ENCODE measurements around the gene GSG1L2. TPM values are rescaled to one million over a fixed set of nuclear protein-coding genes. Genes with fewer than 3 reads are reported as not detected.

Gene GSG1L2
- polyA plus RNA-seq, 2 of the 4 experiments (the other 2 are of a cell fraction): not detected

DNA sequence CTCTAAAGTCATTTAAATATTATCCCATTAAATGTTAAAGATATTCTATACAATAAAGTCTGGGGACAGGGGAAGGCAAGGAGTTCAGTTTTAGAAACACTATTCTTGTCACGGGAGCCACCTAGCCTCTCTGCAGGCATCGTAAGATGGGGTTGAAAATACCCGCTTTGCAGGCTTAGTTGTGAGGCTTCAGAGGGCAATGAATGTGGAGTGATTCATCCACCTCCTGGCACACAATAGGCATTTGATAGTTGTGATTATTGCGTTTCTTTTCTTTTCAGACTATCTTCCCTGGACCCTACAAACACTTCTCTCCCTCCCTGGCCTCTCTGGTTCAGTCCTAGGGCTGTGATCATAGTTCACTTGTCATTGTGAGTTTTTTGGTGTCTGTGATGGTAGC lies 23.4 kb upstream of the GSG1L2 start:
- H3K9me3 ChIP-seq: no peaks in the 10 kb centered on the region
- peak overlapping the region; percentile 11; the same call in 2 of the 3 replicates for H3K4me2 ChIP-seq
- H3K4me1 ChIP-seq: peaks cover 49% of the 10 kb centered on the region
- peak overlapping the region; percentile 45 to 77; a peak in 5 of 6 replicates for H3K27ac ChIP-seq
- no peak for ATAC-seq
- ChIA-PET CTCF (interaction anchor here (1.0 to 2.9 kb wide), 7 partner anchors 10 to 117 kb away, joined by 3 to 9 read pairs (median 4); no protein-coding TSS in a partner anchor), POLR2A (no interaction called here)
- no peak overlapping the region for H3K4me3 ChIP-seq
- TF ChIP-seq ZSCAN20 (CRISPR knock-in tag; IDR thresholded peaks at IDR 0.05) (no peak), ESRRA (IDR thresholded peaks at IDR 0.05; ENCODE audit: borderline replicate concordance, low read length) (no peak), NPAS2 (CRISPR knock-in tag; IDR thresholded peaks at IDR 0.05; ENCODE audit: borderline replicate concordance) (no peak), NR3C1 (IDR thresholded peaks at IDR 0.05) (no peak), TP53 (CRISPR knock-in tag; IDR thresholded peaks at IDR 0.05) (no peak), KDM5A (IDR thresholded peaks at IDR 0.05) (no peak), BHLHE40 (IDR thresholded peaks at IDR 0.05; ENCODE audit: low read depth, low read length) (no peak), CHD2 (IDR thresholded peaks at IDR 0.05; ENCODE audit: low read length, partially characterized antibody) (no peak), MAZ (IDR thresholded peaks at IDR 0.05; ENCODE audit: borderline replicate concordance, low read depth, low read length) (no peak), FOXS1 (CRISPR knock-in tag; IDR thresholded peaks at IDR 0.05) (no peak), JUNB (IDR thresholded peaks at IDR 0.05) (no peak), RNF2 (IDR thresholded peaks at IDR 0.05; ENCODE audit: borderline replicate concordance, low read depth) (no peak), SMC3 (IDR thresholded peaks at IDR 0.05) (no peak)
- TF ChIP-seq, protein P1, sequence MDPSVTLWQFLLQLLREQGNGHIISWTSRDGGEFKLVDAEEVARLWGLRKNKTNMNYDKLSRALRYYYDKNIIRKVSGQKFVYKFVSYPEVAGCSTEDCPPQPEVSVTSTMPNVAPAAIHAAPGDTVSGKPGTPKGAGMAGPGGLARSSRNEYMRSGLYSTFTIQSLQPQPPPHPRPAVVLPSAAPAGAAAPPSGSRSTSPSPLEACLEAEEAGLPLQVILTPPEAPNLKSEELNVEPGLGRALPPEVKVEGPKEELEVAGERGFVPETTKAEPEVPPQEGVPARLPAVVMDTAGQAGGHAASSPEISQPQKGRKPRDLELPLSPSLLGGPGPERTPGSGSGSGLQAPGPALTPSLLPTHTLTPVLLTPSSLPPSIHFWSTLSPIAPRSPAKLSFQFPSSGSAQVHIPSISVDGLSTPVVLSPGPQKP (IDR thresholded peaks at IDR 0.05; ENCODE audit: low read depth, low read length): no peak
- TF ChIP-seq, protein P2, sequence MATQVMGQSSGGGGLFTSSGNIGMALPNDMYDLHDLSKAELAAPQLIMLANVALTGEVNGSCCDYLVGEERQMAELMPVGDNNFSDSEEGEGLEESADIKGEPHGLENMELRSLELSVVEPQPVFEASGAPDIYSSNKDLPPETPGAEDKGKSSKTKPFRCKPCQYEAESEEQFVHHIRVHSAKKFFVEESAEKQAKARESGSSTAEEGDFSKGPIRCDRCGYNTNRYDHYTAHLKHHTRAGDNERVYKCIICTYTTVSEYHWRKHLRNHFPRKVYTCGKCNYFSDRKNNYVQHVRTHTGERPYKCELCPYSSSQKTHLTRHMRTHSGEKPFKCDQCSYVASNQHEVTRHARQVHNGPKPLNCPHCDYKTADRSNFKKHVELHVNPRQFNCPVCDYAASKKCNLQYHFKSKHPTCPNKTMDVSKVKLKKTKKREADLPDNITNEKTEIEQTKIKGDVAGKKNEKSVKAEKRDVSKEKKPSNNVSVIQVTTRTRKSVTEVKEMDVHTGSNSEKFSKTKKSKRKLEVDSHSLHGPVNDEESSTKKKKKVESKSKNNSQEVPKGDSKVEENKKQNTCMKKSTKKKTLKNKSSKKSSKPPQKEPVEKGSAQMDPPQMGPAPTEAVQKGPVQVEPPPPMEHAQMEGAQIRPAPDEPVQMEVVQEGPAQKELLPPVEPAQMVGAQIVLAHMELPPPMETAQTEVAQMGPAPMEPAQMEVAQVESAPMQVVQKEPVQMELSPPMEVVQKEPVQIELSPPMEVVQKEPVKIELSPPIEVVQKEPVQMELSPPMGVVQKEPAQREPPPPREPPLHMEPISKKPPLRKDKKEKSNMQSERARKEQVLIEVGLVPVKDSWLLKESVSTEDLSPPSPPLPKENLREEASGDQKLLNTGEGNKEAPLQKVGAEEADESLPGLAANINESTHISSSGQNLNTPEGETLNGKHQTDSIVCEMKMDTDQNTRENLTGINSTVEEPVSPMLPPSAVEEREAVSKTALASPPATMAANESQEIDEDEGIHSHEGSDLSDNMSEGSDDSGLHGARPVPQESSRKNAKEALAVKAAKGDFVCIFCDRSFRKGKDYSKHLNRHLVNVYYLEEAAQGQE (IDR thresholded peaks at IDR 0.05): no peak
- no peak for DNase-seq (ENCODE audit: low read depth in 1 of 2, low spot score in 1 of 2)
- FAIRE-seq: no peak
- WGBS (ENCODE audit: missing lambda C conversion rate): 75% methylated on average over 4 of the region's 4 CpGs

DNA sequence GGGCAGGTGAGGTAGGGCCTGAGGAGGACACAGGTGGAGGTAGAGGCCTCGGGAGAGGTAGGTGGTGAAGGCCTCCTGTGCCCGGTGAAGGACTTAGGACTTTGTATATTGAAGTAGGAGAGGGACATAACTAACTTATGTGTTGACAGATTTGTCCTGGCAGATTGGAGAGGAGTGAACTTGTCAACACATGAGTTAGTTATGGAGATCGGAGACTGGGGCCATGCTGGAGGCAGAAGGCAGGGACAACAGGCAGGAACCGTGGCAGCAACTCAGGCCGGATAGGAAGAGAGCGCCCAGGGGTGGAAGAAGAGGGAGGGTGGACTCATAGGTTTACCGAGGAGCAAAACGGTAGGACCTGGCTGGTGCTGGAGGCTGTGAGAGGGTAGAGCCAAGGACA lies 22.3 kb upstream of the GSG1L2 start:
- peak overlapping the region; percentile 79 for H3K4me2 ChIP-seq
- no peaks in the 10 kb centered on the region for H3K9me3 ChIP-seq
- no peak for FAIRE-seq
- no peak overlapping the region for H3K4me3 ChIP-seq
- 86% methylated on average over 8 of the region's 8 CpGs for WGBS (ENCODE audit: missing lambda C conversion rate)
- H3K27ac ChIP-seq: peak overlapping the region; percentile 96 to 97
- peaks cover 60% of the 10 kb centered on the region for H3K4me1 ChIP-seq
- CTCF ChIA-PET: interaction anchor here (10.4 kb wide), 1 partner anchor 82 kb away, joined by 101 read pairs; no protein-coding TSS in a partner anchor
- no peak for DNase-seq (ENCODE audit: low read depth in 1 of 2, low spot score in 1 of 2)
- ATAC-seq: no peak
- POLR2A ChIA-PET: no interaction called here
- TF ChIP-seq HOXA7 (CRISPR knock-in tag; IDR thresholded peaks at IDR 0.05) (no peak), HOXB13 (CRISPR knock-in tag; IDR thresholded peaks at IDR 0.05; ENCODE audit: low read depth) (no peak), TFCP2L1 (CRISPR knock-in tag; IDR thresholded peaks at IDR 0.05) (no peak), CEBPB (IDR thresholded peaks at IDR 0.05) (no peak), MYC (IDR thresholded peaks at IDR 0.05; ENCODE audit: borderline replicate concordance, low read length) (no peak), RARB (CRISPR knock-in tag; IDR thresholded peaks at IDR 0.05) (no peak), CHD4 (IDR thresholded peaks at IDR 0.05; ENCODE audit: borderline replicate concordance) (no peak), CBX2 (IDR thresholded peaks at IDR 0.05; ENCODE audit: borderline replicate concordance, low read depth) (no peak), KDM5A (IDR thresholded peaks at IDR 0.05) (no peak), RCOR1 (IDR thresholded peaks at IDR 0.05; ENCODE audit: low read depth, low read length) (no peak), POLR2A (IDR thresholded peaks at IDR 0.05; ENCODE audit: low read length) (no peak), PHF8 (IDR thresholded peaks at IDR 0.05; ENCODE audit: borderline replicate concordance, low read depth) (no peak)
- TF ChIP-seq, protein P3, sequence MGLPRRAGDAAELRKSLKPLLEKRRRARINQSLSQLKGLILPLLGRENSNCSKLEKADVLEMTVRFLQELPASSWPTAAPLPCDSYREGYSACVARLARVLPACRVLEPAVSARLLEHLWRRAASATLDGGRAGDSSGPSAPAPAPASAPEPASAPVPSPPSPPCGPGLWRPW (IDR thresholded peaks at IDR 0.05): no peak
- TF ChIP-seq, protein P1 (IDR thresholded peaks at IDR 0.05; ENCODE audit: low read depth, low read length): no peak
- TF ChIP-seq, protein P4, sequence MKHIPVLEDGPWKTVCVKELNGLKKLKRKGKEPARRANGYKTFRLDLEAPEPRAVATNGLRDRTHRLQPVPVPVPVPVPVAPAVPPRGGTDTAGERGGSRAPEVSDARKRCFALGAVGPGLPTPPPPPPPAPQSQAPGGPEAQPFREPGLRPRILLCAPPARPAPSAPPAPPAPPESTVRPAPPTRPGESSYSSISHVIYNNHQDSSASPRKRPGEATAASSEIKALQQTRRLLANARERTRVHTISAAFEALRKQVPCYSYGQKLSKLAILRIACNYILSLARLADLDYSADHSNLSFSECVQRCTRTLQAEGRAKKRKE (CRISPR knock-in tag; IDR thresholded peaks at IDR 0.05; ENCODE audit: low read depth): no peak

Measured in A549 (cell line).